Stimulated activated CD4-positive, alpha-beta T cell treated with anti-CD3 and anti-CD28 coated beads, TNF-alpha, amount 100 ng/mL, for 24 hours (primary cell): ENCODE data around the gene PFKL.
"Not testable (repeated sequence)": the region's sequence is repeated elsewhere in the genome, so short reads cannot be mapped to it uniquely, and the experiment has no call there.

Experiments used
- DNase-seq, 3 experiments: peaks; one replicate each; pipeline ENCODE4 v3.0.0-alpha.2; 2020; ENCODE audit warnings: low read depth in 3 of 3

Gene PFKL

DNA sequence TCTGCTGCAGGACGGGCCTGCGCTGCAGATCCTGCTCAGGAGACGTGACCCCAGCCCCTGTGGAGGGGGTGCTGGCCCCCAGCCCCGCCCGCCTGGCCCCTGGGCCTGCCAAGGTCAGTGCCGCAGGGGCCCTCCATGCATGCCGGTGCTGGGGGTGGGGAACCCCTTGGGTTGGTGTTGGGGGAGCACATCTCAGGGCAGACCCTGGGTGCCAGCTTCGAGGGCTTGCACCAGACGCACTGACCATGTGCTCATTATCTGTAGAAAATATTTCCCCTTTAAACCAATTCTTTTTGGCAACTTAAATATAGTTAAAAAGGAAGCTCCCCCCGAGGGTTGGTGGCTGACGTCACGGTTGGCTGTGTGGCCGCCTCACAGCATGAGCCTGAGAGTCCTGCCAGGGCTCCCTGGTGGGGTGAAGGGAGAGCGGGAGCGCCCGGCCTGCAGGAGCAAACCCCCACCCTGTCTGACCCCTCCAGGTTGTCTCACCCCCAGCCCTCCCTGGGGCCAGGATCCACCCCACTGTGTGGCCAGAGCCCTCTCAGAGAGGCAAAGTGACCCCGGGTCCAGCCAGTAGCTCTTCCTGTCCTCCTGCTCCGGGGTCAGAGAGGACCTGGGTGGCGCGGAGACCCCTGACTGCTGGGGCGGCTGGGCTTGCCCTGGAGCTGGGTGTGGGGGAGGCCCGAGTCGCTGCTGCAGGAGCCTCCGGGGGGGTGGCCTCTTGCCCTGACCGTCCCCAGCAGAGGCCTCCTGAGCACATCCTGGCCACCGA is 5.3 kb upstream of the PFKL start:
- no peak for DNase-seq

DNA sequence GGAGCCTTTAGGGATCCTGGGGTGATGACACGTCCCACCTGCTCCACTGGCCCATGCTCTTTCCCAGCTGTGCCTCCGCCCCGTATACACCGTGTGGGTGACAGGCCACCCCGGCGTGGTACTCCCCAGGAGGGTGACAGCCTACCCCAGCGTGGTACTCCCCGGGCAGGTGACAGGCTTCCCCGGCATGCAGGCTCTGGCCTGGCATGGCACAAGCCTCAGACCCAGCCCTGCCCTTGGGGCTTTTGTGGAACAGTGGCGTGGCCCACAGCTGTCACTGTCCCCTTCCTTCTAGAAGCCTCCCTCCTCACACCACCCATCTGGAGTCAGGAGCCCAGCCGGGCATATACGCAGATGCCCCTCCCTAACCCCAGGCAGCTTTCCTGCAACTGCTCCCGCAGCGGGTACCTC is 4.7 kb upstream of the PFKL start:
- no peak for DNase-seq

DNA sequence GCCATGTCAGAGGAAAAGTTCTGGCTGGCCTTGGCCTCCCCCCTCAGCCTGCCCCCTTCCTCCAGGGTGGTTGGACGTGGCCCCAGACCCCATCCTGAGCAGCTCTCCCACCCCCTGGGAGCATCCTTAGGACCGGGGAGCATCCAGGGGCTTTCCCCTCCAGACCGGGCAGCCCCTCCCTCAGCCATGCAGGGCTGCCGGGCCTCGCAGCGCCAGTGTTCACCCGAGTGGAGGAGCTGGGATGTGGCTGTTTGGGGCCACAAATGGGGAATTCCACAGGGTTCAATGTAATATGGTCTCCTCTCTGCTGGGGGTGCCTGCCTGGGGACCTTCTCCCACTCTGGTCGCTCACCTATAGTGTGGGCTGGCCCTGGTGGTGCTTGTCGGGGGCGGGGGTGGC is 4.2 kb upstream of the PFKL start:
- DNase-seq = no peak

DNA sequence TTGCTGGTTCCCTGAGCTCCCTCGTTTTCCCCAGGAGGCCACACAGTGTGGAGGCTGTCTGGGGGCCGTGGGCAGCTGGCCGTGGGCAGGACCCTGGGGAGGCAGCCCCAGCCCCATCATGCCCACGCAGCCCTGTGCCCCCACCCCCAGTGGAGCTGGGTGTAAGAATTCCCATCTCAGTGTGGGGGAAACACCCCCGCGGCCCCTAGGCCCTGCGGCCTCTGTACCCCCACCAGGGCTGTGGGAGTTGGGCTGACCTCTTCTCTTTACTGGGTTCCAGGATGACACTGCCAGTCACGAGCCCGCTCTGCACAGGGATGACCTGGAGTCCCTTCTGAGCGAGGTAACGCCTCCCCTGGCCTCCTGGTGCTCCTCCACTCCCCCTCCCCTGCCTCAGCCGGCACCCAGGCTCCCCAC is 3.7 kb upstream of the PFKL start:
- DNase-seq = no peak

DNA sequence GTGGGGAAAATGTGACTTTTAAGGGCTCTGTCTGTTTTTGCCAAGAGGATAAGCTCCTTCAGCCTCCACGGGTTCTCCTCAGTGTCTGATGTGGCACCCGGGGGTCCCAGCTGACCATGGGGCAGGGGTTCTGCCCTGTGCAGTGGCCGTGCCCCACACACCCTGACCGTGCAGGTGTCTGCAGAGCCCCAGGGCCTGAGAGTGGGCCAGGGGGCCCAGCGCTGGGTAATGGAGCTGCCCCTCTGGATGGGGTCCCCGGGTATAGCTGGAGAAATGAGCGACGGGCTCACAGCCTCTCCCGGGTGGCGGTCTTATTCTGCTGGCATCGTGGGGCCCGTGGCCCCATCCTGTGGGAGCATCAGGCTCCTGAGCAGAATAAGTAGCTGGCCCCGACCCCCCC is 2.9 kb upstream of the PFKL start:
- no peak for DNase-seq

DNA sequence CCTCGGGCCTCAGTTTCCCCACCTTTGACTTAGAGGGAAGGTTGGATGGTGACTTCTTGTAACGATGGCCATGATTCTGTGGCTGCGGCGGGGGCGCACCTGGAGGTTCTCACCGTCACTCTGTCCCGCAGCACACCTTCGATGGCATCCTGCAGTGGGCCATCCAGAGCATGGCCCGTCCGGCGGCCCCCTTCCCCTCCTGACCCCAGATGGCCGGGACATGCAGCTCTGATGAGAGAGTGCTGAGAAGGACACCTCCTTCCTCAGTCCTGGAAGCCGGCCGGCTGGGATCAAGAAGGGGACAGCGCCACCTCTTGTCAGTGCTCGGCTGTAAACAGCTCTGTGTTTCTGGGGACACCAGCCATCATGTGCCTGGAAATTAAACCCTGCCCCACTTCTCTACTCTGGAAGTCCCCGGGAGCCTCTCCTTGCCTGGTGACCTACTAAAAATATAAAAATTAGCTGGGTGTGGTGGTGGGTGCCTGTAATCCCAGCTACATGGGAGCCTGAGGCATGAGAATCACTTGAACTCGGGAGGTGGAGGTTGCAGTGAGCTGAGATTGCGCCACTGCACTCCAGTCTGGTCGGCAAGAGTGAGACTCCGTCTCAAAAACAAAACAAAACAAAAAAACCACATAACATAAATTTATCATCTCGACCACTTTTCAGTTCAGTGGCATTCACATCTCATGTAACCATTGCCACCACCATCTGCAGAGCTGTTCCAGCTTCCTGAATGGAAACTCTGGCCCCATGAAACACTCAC is 2.1 kb upstream of the PFKL start:
- DNase-seq = peak; percentile 51 to 78 (median 58)

DNA sequence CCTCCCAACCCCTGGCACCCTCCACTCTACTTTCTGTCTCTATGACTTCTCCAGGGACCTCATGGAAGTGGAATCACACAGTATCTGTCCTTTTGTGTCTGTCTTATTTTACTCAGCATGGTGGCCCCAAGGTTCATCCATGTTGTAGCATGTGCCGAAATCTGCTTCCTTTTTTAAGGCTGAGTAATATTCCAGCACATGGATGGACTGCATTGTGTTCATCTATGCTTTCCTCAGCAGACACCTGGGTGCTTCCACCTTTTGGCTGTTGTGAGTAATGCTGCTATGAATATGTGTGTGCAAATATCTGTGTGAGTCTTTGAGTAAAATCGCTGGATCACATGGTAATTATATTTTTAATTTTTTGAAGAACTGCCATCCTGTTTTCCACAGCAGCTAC is 1.6 kb upstream of the PFKL start:
- no peak for DNase-seq

DNA sequence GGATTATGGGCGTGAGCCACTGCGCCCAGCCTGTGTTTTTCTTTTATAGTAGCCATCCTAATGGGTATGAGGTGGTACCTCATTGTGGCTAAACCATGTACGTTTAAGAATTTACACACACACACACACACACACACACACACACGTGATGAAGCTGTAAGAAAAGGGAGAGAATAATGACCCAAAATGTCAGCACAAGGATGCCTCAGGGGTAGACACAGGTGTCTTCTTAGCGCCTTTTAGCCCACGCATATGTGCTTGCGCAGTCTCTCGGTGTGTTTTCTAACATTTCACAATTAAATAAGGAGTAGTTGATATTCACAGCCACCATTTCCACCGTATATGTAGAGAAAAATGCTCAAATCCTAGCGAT is 782 bp upstream of the PFKL start:
- no peak for DNase-seq

DNA sequence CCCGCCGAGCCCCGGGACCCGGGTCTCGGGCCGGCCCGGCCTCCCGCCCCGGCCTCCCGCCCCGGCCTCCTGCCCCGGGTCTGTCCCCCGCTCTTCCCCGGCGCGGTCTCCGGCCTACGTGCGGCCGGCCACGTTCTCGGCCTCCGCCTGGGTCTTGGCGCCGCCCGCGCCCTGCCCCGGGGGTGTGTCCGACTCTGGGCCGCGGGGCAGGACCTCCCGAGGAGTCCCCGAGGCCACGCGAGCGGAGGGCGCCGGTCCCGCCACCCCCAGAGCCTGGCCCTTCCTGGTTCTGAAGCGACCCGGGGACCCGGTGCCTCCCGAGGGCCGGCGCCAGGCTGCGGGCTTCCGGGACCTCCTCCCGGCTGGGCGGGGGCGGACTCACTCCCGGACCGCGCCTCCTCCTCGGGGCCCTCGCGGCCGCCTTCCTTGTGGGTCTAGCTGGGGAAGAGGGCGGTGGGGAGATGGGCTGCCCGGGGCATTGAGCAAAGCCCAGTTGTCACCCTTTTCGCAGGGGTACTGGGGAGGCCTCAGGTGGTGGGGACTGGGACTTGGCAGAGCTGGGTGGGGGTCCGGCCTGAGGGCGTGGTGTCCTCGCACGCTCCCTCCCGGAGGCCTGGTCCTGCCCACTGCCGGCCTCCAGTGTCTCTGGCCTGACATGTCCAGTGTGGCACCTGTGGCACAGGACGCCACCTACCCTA is 558 bp downstream of the PFKL start:
- peak; percentile 27 to 68 (median 45) for DNase-seq

DNA sequence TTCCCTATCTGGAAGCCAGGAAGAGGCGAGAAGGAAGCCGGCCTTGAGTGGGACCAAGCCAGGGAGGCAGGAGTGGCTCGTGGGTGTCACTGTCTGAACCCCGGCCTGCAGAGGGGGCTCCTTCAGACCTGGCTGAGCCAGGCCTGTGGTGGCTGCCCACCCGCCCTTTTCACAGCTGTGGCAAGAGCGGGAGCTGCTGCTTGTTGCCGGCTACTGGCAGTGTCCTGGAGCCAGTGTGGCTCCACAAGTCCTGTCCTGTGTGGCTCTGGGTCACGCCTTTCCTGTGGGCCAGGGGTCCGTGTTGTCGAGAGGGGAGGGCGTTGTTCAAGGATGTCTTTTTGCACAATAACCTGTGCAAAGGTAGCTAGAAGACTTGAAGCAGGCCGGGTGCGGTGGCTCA is 1.3 kb downstream of the PFKL start:
- no peak for DNase-seq

DNA sequence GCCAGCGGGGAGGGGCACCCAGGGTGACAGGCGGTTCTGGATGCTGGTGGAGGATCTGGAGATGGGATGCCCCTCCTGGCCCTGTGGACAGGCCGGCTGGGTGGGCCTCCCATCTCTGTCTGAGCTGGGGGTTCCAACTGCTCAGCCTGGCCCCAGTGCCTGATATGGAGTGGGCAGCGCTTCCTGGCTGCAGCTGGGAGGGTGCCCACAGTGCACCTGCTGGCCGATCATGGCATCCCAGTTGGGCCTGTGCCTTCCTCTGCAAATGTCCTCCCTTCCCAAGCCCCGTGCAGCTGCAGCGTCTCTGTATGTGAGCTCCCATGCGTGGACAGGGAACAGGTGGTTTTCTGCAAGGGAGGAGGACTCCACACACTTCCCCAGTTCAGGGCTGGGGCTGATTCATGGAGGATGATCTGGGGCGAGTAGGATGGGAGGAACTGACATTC is 2.1 kb downstream of the PFKL start:
- DNase-seq = no peak

DNA sequence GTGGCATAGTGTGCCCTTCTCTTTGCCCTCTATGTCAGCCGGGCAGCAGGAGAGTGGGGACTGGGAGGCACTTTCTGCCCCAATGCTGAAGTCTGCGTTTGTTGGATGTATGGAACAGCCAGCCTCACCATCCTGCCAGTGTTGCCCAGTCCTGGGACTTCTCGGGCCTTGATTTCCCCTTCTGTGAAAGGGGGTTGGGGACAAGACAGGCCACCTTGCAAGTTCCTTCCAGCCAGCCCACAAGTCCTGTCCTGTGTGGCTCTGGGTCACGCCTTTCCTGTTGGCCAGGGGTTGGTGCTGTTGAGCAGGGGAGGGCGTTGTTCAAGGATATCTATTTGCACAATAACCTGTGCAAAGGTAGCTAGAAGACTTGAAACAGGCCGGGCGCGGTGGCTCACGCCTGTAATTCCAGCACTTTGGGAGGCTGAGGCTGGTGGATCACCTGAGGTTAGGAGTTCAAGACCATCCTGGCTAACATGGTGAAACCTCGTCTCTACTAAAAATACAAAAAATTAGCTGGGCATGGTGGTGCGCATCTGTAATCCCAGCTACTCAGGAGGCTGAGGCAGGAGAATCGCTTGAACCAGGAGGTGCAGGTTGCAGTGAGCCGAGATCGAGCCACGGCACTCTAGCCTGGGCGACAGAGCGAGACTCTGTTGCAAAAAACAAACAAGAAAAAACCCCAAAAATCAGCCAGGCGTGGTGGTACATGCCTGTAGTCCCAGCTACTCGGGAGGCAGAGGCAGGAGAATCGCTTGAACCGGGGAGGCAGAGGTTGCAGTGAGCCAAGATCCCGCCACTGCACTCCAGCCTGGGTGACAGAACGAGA is 2.9 kb downstream of the PFKL start:
- not testable (repeated sequence) for DNase-seq

DNA sequence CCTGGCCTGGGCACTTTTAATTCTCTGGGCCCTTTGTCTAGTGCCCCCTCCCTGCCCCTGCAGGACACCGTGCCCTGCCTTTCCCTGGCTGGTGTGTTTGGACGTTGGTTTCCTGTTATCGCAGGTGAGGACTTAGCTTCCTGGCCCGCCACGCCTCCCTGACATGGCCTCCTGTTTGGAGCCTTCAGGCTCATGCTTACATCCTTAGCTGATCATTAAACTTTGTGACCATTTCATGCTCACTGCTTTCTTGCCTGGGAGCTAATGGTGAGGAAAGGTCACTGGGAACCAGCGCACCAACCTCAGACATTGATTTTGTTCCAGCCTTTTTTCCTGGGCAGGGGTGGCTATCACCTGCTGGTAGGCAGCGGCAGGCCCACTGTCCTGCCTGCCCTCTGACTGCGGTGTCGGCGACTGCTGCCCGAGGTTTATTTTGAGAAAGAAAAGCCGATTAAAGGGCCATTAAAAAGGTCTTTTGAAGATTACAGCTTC is 3.7 kb downstream of the PFKL start:
- DNase-seq = no peak

DNA sequence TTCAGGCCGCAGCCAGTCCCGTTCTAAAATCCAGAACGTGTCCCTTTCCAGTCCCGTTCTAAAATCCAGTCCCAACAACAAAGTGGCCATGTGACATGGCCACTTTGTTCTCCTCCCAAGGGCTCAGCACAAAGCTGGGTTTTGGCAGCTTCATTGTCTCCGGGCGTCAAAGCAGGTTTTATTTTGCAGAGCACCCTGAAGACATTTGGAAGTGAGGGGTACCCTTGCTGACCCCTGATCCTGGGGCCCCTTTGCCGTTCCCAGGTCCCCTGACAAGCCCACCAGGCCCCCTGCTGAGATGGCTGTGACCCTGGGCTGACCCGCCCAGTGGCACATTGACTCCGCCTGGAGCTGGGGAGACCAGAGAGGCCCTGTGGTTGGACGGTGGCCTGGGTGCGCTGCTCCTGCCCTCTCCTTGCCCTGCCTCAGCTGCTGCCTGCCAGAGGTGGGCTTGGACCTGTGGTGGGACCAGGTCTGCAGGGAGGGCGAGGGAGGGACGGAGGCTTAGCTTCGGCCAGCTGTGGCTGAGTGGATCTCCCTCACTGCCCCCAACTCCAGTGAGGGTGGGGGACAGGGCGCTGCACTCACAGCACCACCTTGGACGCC is 4.3 kb downstream of the PFKL start:
- no peak for DNase-seq

DNA sequence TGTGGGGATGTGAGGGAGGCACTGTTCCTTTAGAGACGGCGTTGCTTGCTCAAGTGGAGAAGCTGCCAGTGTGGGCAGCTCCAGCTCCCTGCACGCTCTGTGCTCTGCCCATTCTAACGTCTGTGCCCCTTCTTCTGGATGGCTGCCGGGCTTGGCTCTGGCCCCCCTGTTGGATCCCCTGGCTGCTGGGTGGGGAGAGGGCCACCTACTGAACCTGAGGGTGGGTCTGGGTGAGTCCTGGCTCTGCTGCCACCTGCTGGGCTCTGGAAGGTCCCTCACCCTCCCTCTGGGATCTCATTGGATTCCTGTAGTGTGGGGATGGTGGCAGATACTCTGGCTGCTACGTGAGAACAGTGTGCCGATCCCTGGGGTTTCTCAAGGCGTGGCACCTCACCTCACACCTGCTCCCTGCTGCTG is 5.0 kb downstream of the PFKL start:
- no peak for DNase-seq

DNA sequence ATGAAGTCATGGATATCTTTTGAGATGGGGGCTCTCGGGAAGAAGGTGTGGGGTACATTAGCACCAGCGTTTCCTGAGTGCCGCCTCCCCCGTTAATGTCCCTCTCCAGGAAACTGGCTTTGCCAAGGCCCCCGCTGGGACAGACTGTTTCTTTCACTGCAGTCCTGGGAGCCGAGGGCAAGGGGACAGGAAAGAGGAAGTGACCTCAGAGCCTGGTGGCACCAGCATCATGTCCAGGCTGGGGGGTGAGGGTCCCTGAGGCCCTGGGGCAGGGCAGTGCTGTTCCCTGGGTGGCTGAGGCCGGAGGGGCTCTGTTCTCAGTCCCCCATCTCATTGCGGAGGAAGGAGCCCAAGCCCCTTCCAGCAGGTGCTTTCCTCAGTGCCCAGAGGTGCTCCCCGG is 5.8 kb downstream of the PFKL start:
- no peak for DNase-seq

DNA sequence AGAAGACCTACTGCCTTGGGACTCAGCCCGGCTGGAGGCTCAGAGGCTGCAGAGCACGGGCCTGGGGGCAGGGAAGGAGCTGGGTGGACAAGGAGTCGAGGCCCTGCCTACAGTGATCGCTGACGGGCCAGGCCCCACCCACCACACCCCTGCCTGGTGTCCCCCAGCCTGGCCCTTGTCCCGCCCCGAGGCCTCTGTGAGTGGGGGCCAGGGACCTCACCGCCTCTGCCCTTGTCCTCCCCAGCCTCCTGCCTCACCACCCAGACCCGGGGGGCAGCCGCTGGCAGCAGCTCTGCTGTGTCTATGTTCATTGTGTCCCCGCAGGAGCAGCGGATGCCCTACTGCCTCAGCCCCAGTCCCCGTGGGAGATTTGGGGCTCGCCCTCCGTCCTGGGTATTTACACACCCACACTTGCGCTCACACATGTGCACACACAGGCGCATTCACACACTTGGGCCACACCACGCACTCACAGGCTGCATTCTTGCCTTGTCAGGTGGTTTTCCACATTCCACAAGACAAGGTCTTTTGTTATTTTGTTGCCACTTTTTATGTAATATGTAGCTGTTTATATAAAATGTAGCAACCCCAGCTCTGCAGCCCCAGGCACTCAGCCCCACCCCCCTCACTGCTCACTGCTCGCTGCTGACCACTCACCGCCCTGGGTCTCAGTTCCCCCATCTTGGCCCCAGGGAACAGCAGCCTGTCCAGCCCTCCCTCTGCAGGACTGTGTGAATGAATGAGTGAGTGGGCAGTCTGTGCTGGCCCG is 7.3 kb downstream of the PFKL start:
- DNase-seq = no peak

DNA sequence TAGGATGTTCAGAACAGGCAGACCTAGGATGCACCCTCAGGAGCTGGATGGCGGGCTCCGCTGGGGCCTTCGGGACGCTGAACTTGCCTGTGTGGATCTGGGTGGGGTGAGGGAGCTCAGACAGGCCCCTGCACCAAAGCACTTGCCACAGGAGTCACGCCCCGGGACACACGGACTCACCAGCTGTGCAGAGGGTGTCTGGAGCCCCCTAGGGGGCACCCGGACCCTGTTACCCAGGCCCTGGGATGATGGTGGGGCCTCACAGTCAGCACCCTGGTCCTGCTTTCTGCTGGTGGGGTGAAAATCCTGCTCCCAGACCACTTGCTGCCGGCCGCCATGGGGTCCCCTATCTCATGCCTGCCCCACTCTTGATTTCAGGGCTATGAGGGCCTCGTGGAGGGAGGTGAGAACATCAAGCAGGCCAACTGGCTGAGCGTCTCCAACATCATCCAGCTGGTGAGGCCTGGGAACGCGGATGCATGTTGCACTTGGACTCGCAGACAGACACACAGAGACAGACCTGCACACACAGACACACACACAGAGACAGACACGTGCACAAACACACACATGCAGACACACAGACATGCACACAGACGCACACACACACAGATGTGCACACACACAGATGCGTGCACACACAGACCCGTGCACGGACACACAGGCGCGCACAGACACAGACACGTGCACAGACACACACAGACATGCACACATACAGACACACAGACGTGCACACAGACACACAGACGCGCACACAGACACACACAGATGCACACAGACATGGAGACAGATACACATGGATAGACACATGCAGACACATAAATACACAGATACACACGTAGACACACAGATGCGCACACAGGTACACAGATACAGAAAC is 11.0 kb downstream of the PFKL start:
- DNase-seq = no peak

DNA sequence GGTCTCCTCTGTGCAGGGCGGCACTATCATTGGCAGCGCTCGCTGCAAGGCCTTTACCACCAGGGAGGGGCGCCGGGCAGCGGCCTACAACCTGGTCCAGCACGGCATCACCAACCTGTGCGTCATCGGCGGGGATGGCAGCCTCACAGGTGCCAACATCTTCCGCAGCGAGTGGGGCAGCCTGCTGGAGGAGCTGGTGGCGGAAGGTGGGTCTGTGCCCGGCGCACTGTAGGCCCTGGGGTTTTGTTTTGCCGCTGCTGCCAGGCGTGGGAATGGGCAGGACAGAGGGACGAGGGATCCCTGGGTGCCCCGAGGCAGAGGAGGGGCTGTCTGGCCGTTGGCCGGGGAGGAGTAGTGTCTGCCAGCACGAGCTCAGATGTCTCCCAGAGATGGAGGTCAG is 12.2 kb downstream of the PFKL start:
- no peak for DNase-seq
